ENCODE measurements around the gene PRR11. TPM values are rescaled to one million over a fixed set of nuclear protein-coding genes. Genes with fewer than 3 reads are reported as not detected.
"Not testable (repeated sequence)": the region's sequence is repeated elsewhere in the genome, so short reads cannot be mapped to it uniquely, and the experiment has no call there.

PRR11 gene
- polyA plus RNA-seq, 1 experiment = 20.2 TPM

DNA sequence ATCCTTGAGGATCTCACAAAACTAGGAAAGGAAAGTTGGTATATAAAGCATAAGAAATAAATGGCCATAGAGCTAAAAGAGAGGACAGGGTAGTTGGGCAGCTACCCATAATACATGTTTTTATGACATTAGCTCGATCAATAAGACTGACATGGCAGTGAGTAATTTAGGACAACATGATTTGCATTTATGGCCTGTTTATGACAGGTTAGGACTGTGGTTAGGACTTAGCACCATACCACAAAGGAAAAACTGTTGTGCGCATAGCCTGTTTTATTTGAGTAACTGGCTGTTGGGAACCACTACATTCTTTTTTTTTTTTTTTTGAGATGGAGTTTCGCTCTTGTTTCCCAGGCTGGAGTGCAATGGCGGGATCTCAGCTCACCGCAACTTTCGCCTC, 30.9 kb upstream of the PRR11 start:
- no peak for DNase-seq (ENCODE audit: low read depth, low spot score)
- H3K4me3 ChIP-seq (ENCODE audit: low read depth, low read length) = no peak overlapping the region
- CTCF ChIA-PET = interaction anchor here (0.7 kb wide), 2 partner anchors 48 to 434 kb away, joined by 3 to 7 read pairs; no protein-coding TSS in a partner anchor
- TF ChIP-seq, protein P1, sequence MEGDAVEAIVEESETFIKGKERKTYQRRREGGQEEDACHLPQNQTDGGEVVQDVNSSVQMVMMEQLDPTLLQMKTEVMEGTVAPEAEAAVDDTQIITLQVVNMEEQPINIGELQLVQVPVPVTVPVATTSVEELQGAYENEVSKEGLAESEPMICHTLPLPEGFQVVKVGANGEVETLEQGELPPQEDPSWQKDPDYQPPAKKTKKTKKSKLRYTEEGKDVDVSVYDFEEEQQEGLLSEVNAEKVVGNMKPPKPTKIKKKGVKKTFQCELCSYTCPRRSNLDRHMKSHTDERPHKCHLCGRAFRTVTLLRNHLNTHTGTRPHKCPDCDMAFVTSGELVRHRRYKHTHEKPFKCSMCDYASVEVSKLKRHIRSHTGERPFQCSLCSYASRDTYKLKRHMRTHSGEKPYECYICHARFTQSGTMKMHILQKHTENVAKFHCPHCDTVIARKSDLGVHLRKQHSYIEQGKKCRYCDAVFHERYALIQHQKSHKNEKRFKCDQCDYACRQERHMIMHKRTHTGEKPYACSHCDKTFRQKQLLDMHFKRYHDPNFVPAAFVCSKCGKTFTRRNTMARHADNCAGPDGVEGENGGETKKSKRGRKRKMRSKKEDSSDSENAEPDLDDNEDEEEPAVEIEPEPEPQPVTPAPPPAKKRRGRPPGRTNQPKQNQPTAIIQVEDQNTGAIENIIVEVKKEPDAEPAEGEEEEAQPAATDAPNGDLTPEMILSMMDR (IDR thresholded peaks at IDR 0.05; ENCODE audit: low read depth, low read length) = no peak
- H3K27ac ChIP-seq (ENCODE audit: low read depth, low read length) = no peak overlapping the region
- no peaks in the 10 kb centered on the region for H3K9me3 ChIP-seq (ENCODE audit: control insufficient read depth, insufficient read depth, low read length)
- no peaks in the 10 kb centered on the region for H3K27me3 ChIP-seq (ENCODE audit: control insufficient read depth, insufficient read depth, low read length)
- POLR2A ChIA-PET = no interaction called here

DNA sequence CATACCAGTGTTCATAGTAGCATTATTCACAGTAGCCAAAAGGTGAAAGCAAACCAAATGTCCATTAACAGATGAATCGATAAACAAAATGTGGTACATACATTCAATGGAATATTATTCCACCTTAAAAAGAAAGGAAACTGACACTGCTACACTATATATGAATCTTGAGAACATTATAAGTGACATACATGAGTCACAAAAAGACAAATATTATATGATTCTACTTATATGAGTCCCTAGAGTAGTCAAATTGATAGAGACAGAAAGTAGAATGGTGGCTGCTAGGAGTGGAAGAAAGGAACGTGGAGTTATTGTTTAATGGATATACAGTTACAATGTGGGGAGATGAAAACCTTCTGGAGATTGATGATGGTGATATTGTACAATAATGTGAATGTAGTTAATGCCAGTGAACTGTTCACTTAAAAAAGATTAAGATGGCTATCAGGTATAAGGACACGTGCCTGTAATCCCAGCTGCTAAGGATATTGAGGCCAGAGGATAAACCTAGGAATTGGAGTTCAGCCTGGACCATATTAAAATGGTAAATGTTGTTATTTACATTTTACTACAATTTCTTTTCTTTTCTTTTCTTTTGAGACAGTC, 28.6 kb upstream of the PRR11 start:
- DNase-seq (ENCODE audit: low read depth, low spot score) = no peak
- Histone ChIP-seq H3K27me3 (ENCODE audit: control insufficient read depth, insufficient read depth, low read length) (no peaks in the 10 kb centered on the region), H3K4me3 (ENCODE audit: low read depth, low read length) (no peak overlapping the region), H3K27ac (ENCODE audit: low read depth, low read length) (no peak overlapping the region), H3K9me3 (ENCODE audit: control insufficient read depth, insufficient read depth, low read length) (no peaks in the 10 kb centered on the region)
- TF ChIP-seq, protein P1 (IDR thresholded peaks at IDR 0.05; ENCODE audit: low read depth, low read length) = no peak
- POLR2A ChIA-PET = no interaction called here
- CTCF ChIA-PET = no interaction called here

DNA sequence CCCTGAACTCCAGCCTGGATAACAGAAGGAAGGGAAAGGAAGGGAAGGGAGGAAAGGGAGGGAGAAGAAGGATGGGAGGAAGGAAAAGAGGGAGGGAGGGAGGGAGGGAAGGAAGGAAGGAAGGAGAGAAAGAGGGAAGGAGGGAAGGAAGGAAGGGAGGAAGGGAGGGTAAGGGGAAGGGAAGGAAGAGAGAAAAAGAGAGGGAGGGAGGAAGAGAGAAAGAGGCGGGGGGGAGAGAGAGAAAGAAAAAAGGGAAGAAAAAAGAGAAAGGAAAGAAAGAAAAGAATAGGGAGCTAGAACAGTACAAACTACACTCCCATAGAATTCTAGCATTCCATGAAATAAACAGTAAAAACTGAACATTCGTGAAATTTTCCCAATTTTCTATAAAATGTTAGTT, 25.7 kb upstream of the PRR11 start:
- H3K27me3 ChIP-seq (ENCODE audit: control insufficient read depth, insufficient read depth, low read length) = no peaks in the 10 kb centered on the region
- DNase-seq (ENCODE audit: low read depth, low spot score) = no peak
- TF ChIP-seq, protein P1 (IDR thresholded peaks at IDR 0.05; ENCODE audit: low read depth, low read length) = no peak
- H3K9me3 ChIP-seq (ENCODE audit: control insufficient read depth, insufficient read depth, low read length) = no peaks in the 10 kb centered on the region
- no peak overlapping the region for H3K4me3 ChIP-seq (ENCODE audit: low read depth, low read length)
- ChIA-PET POLR2A (no interaction called here), CTCF (interaction anchor here (1.5 kb wide), 1 partner anchor 13 kb away, joined by 3 read pairs; no protein-coding TSS in a partner anchor)
- no peak overlapping the region for H3K27ac ChIP-seq (ENCODE audit: low read depth, low read length)

DNA sequence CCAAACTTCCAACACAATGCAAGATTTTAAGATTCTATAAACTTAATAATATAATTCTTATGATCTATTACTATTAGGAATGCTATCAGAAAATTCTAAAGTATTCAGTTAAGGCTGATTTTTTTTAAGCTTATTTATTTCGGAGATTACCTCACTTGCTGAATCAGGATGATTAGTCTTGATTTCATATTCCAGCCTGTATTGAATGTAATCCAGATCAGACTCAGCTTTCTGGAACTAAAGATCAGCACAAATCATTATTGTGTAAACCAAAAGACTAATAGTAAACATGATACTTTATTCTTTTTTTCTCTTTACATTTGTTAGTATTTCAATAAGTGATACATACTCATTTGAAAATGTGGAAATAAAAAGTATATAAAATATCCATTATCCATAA, 24.4 kb upstream of the PRR11 start:
- ChIA-PET POLR2A (no interaction called here), CTCF (interaction anchor here (1.5 kb wide), 1 partner anchor 12 kb away, joined by 3 read pairs; no protein-coding TSS in a partner anchor)
- Histone ChIP-seq H3K27me3 (ENCODE audit: control insufficient read depth, insufficient read depth, low read length) (no peaks in the 10 kb centered on the region), H3K4me3 (ENCODE audit: low read depth, low read length) (no peak overlapping the region), H3K9me3 (ENCODE audit: control insufficient read depth, insufficient read depth, low read length) (no peaks in the 10 kb centered on the region), H3K27ac (ENCODE audit: low read depth, low read length) (no peak overlapping the region)
- DNase-seq (ENCODE audit: low read depth, low spot score) = no peak
- TF ChIP-seq, protein P1 (IDR thresholded peaks at IDR 0.05; ENCODE audit: low read depth, low read length) = no peak

DNA sequence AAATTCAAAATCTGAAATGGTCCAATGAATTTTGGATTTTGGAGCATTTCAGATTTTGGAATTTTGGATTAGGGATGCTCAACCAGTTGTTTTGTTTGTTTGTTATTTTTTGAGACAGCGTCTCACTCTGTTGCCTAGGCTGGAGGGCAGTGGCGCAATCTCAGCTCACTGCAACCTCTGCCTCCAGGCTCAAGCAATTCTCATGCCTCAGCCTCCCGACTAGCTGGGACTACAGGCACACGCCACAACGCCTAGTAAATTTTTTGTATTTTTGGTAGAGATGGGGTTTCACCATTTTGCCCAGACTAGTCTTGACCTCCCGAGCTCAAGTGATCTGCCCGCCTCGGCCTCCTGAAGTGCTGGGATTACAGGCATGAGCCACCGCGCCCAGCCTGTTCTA, 17.2 kb upstream of the PRR11 start:
- H3K9me3 ChIP-seq (ENCODE audit: control insufficient read depth, insufficient read depth, low read length); H3K4me3 ChIP-seq (ENCODE audit: low read depth, low read length); H3K27ac ChIP-seq (ENCODE audit: low read depth, low read length); POLR2A ChIA-PET; H3K27me3 ChIP-seq (ENCODE audit: control insufficient read depth, insufficient read depth, low read length); DNase-seq (ENCODE audit: low read depth, low spot score); CTCF ChIA-PET: not testable (repeated sequence)
